Subcutaneous adipose tissue (tissue), 4 donors: ENCODE data around the gene ZFAND6. TPM values are rescaled to one million over a fixed set of nuclear protein-coding genes. Genes with fewer than 3 reads are reported as not detected.

Source experiments
- total RNA-seq, 4 donors: library from RNA; depleted of rRNA; stranded (reverse); fragments of >200 nt; gene quantifications; one replicate each; pipeline ENCODE4 v1.1.0, GENCODE V29; 2016
- TF ChIP-seq, protein P1 (sequence below): fragments of 450-650 bp; IDR thresholded peaks from one replicate; pipeline ENCODE4 v1.5.1; 2016; ENCODE audit warnings: low read depth, mild to moderate bottlenecking, control low read depth, antibody characterized with exemption, moderate library complexity

ZFAND6 gene
- total RNA-seq, 4 donors from 2014 or later, result 107 to 155 (median 140) TPM

DNA sequence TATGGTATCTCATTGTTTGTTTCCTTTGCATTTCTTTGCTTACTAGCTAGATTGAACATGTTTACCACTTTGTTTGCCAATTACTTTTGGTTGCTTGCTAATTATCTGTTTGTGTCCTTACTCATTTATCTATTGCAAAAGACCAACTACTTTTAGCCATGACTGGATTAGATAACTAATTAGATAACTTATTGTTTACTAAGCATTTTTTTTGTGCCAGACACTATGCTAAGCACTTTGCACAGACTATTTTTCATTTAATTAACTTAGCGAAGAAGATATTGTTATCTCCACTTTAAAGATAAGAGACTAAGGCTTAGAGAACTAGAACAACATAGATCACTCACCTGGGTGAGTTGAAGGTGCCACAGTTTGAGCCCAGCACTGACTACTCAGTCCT is 16.9 kb upstream of the ZFAND6 start:
- TF ChIP-seq, protein P1, sequence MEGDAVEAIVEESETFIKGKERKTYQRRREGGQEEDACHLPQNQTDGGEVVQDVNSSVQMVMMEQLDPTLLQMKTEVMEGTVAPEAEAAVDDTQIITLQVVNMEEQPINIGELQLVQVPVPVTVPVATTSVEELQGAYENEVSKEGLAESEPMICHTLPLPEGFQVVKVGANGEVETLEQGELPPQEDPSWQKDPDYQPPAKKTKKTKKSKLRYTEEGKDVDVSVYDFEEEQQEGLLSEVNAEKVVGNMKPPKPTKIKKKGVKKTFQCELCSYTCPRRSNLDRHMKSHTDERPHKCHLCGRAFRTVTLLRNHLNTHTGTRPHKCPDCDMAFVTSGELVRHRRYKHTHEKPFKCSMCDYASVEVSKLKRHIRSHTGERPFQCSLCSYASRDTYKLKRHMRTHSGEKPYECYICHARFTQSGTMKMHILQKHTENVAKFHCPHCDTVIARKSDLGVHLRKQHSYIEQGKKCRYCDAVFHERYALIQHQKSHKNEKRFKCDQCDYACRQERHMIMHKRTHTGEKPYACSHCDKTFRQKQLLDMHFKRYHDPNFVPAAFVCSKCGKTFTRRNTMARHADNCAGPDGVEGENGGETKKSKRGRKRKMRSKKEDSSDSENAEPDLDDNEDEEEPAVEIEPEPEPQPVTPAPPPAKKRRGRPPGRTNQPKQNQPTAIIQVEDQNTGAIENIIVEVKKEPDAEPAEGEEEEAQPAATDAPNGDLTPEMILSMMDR, result no peak

DNA sequence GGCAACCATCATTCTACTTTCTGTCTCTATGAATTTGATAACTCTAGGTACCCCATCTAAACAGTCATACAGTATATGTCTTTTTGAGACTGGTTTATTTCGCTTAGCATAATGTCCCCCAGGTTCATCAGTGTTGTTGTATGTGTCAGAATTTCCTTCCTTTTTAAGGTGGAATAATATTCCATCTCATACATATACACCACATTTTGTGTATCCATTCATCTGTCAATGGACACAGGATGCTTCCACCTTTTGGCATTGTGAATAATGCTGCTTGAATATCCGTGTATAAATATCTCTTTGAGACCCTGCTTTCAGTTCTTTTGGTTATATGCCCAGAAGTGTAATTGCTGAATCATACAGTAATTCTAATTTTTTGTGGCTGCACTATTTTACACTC is 10.4 kb upstream of the ZFAND6 start:
- TF ChIP-seq, protein P1, result no peak

DNA sequence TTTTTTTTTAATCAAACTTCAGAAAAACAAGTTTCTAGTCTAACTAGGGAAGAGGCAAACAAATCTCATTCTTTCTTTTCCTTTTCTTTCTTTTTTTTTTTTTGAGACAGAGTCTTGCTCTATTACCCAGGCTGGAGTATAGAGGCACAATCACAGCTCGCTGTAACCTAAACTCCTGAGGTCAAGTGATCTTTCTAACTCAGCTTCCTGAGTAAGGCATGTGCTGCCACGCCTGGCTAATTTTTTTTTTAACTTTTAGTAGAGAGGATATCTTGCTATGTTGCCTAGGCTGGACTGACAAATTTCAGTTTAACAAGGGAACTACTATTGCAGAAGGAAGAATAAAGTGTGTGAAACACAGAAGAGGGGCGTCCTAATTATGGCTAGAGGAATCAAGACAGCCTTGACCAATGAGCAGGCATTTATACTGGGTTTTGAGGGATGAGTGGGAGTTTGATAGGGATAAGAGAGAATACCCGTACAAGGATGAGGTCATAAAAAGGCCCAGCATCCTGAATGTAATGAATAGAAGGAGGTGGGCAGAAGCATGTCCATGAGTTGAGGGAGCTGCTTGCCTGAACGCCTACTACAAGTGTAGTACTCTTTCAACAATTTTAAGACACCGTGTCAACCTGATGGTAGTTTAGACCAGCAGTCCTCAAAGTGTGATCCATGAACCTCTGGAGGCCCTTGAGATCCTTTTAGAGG is 6.7 kb upstream of the ZFAND6 start:
- TF ChIP-seq, protein P1, result no peak

DNA sequence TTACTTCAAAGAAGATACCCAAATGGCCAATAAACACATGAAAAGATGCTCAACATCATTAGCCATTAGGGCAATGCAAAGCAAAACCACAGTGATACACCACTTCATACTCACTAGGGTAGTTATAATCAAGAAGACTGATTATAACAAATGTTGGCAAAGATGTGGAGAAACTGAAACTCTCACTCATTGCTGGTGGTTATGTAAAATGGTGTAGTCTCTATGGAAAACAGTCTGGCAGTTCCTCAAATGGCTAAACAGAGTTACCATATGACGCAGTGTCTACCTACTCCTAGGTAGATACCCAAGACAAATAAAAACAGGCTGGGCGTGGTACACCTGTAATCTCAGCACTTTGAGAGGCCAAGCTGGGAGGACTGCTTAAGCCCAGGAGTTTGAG is 3.5 kb upstream of the ZFAND6 start:
- TF ChIP-seq, protein P1, result no peak

DNA sequence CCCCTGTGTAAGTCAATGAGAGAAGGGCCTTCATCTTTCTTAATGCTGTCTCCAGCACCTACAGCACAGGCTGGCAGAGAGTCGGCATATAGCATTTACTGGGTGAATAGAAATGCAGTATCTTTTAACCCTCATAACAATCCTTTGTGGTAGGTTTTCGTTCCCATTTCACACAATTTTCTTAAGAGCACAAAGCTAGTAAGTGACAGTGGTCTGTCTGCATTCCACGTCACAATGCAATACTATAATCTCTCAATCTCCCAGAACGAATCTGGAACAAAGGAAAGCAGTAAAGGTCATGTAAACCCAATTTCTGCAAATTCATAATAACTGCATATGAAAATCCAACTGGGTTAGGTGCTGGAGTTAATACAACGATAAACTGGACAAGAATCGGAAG is 1.4 kb upstream of the ZFAND6 start:
- TF ChIP-seq, protein P1, result no peak

DNA sequence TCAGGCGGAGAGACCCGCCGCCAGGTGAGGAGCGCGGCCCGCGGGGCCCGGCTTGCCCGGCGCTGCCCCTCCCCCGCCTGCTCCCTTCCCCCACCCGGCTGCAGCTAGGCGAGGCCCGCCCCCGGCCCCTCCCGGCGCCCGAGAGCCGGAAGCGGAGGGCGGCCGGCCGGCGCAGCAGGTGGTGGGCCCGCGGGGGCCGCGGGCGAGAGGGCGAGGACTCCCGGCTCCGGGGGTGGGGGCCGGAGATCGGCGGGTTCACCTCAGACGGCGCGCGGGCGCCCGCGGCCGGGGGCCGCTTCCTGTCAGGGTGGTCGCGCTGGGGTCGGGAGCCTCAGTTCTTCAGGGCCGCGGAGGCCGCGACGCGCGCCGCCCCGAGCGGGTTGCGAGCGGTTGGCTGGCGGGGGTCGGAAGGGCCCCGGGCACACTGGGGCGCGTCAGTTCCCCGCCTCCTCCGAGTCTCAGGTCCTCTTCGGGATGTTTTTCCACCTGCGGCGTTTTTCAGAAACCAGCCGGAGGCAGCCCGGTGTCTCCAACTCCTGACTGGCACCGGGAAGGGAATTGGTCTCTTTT is 395 bp downstream of the ZFAND6 start:
- TF ChIP-seq, protein P1, result no peak

DNA sequence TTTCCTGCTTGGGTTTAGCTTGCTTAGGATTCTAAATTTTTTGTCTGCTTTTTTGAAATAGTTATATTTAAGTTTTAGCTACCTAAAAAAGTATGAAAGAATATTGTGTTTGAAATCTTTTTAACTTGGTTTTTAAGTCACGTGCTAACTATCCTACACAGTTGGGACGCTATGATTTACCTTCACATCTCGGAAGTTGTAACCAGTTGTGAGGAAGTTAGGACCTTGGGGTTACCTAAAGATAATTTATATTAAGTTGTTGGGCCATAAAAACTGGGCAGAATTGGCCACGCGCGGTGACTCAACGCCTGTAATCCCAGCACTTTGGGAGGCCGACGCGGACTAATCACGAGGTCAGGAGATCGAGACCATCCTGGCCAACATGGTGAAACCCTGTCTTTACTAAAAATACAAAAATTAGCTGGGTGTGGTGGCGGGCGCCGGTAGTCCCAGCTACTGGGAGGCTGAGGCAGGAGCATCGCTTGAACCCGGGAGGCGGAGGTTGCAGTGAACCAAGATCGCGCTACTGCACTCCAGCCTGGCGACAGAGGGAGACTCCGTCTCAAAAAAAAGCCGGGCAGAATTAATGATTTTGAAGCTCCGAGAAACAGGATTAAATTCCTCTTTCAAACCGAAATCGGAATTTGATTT is 1.0 kb downstream of the ZFAND6 start:
- TF ChIP-seq, protein P1, result no peak
